GM19035 (cell line): ENCODE measurements around the gene CEP41.

Experiments used
- ATAC-seq: cut with Tn5 transposase; IDR thresholded peaks from one replicate; pipeline ENCODE4 v1.9.1; 2021; ENCODE audit not compliant: unreplicated experiment

The CEP41 gene

GRCh38 chr7:130421684-130422083, 19.1 kb downstream of the CEP41 start:
- ATAC-seq, result no peak

DNA sequence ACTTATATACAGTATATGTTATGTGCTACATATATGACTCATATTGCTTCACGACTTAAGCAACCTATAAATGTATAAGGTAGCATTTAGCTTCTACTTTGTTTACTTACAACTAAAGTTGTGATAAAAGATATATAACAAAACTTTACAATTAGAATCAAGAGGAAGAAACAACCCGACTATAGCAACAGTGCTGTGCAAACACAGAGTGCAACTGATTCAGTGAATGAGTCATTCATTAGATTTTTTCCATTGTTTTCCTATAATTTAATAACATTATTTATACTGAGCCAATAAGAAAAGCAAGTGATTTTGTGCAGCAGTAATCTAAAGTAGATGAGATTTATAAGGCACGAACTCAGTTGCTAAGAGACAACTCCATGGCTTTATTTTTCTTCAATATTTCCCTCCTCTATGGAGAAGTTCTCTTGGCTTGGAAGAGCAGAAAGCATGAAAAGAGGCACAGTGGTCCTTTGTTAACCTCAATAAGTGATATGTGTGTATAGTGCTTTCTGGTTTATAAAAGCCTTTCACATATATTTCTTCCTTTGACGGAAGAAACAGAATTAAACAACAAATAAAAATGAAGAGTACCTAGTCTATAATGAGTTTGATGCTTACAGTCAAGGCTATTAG, 19.8 kb downstream of the CEP41 start:
- no peak for ATAC-seq

GRCh38 chr7:130419658-130420057, 21.2 kb downstream of the CEP41 start:
- no peak for ATAC-seq

- no peak for ATAC-seq
Observed at GRCh38 chr7:130418306-130418705, 22.5 kb downstream of the CEP41 start.

DNA sequence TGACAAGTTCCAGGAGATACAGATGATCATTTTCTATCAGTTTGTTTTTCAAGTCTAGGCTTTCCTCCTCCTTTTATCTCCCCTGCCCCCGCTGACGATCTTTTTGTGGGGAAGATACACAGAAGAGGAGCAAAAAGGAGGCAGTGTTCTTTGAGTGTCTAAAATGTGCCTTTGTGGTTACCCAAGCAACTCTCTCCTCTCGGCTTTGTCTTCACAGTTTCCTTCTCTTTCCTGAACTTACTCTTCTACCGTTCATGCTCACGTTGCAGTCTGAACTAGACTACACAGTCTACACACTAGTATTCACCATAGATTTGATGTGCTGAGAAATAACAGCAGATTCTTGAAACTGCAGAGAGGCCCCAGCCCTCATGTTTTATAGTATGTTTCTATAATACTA, 23.6 kb downstream of the CEP41 start:
- ATAC-seq, result no peak

DNA sequence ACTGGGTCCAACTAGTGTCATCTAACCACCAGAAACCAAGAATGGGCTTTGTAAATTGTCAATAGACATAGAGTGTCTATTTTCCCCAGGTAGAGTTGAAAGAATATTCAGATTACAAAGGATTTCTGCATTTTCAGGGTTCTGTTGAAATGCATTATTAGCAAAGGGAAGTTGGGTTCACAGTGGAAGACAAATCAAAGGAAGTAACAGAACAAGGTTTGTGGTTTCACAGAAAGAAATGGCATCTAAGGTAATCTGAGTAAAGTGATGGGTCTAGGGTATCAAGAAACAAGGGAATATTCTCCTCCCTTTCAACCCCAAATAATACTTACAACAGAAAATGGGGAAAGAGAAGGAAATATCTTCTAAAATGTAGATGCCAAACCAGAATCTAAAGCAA, 25.8 kb downstream of the CEP41 start:
- ATAC-seq, result no peak

GRCh38 chr7:130413201-130413600, 27.6 kb downstream of the CEP41 start:
- no peak for ATAC-seq

- no peak for ATAC-seq
Observed at GRCh38 chr7:130410868-130411541, 29.8 kb downstream of the CEP41 start.

DNA sequence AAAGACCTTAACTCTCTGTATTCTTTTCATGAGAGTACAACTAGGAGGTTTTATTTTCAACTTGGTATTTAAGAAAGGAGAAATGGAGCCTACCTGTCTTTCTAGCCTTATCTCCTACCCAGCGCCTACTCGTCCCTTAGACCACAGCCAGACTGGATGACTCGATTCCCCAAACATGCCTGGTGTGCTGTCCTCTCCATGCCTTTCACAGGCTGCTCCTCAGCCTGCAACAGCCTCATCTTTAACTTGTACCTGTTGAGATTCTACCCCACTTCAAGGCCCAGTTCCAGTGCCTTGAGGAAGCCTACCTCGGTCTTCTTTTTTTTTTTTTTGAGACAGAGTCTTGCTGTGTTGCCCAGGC, 31.1 kb downstream of the CEP41 start:
- ATAC-seq, result no peak

DNA sequence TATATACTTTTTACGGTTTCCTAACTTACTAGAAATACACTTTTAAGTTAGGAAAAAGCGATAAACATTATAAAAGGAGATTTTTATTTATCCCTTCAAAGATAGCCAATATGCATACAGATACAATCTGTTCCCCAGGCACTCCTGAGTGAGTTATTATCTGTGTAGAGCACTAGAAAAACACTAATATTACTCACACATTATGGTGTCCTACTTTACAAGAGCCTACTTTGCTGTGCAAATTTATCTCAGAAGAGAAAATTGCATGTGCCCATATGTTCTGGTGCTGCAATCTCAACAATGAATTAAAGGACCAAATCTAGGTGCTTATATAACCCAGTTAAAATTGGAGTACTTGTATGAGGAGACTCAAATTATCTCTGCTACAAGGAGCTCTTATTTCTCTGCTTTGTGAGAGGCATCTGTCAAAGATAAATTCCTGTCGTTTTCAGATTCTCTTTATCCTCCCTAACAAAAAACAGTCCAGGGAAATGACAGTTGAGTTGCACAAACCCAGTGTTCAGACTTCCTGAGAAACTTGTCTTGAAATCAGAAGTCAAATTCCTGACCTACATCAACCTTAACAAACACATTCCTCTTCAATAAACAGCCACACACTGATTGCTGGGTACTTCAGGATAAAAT, 31.6 kb downstream of the CEP41 start:
- ATAC-seq, result no peak

GRCh38 chr7:130405003-130405402, 35.8 kb downstream of the CEP41 start:
- ATAC-seq, result no peak

DNA sequence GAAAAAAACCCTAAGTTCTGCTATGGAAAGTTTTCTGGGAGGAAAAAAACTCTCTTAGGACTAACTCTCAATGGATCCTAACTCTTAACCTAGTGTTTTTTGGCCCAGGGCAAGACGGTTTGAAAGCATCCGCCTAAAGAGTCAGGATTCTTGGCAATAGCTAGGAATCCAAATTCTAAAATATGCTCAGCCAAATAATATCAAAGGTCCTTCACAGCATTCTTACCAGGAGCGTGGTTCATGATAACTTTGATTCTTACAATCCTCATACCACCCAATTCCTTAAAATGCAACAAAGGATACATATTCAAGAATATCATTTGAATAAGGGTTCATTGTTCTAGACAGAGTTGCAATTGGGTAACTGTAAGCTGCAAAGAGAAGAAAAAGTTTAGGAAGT, 39.2 kb downstream of the CEP41 start:
- no peak for ATAC-seq

GRCh38 chr7:130401101-130401500, 39.7 kb downstream of the CEP41 start:
- ATAC-seq, result no peak

GRCh38 chr7:130400120-130400572, 40.7 kb downstream of the CEP41 start:
- ATAC-seq, result no peak

- ATAC-seq, result no peak
Observed at GRCh38 chr7:130398526-130399090, 42.2 kb downstream of the CEP41 start.

DNA sequence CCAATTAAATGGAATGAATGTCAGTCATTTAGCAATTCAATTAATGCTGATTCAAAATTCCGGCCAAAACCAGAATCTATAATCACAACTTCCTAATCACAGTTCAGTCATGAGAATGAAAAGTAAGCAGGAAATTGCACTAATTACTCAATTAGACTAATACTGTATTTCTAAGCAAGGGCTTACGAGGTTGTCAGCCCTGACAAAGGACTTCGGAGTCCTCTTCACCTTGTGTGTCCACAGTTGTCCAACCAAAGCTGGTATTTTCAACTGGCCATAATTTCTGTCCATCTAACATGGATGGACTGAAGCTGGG, 43.1 kb downstream of the CEP41 start:
- ATAC-seq, result no peak

- no peak for ATAC-seq
Observed at GRCh38 chr7:130397051-130397757, 43.6 kb downstream of the CEP41 start.

DNA sequence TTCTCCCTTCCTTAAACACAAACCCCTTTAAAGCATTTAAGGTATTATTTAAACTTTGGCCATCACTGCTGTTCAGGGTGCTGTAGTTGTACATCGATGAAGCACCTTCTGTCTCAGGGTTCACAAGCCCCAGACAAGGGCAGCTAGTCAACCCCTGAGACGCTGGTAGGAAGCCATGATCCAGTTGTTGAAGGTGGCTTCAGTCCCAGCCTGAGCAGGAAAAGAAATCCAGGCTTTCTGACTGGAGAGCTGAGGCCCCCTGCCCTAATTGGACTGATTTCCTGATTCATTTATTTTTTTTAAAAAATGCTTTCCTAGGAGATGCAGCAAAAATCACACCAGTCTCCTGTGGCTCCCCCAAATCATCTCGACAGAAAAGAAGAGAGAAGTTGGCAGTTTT, 44.7 kb downstream of the CEP41 start:
- ATAC-seq, result no peak

DNA sequence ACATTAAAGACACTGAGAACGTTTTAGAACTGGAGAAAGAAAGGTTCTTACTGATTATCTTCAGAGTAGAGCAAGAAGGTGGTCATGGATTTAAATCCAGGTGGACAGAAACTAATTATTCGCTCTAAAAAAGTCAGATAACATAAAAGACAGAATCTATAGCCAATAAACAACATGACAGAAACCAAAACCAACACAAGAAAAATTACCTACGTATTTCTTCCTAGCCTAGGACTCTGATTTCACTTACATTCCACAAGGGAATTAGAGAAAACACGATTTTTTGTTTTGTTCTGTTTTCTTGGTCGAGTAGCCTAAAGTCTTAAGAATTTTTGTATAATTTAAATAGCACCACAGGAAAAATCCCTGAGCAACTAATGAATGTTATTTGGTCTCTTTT, 45.4 kb downstream of the CEP41 start:
- no peak for ATAC-seq

DNA sequence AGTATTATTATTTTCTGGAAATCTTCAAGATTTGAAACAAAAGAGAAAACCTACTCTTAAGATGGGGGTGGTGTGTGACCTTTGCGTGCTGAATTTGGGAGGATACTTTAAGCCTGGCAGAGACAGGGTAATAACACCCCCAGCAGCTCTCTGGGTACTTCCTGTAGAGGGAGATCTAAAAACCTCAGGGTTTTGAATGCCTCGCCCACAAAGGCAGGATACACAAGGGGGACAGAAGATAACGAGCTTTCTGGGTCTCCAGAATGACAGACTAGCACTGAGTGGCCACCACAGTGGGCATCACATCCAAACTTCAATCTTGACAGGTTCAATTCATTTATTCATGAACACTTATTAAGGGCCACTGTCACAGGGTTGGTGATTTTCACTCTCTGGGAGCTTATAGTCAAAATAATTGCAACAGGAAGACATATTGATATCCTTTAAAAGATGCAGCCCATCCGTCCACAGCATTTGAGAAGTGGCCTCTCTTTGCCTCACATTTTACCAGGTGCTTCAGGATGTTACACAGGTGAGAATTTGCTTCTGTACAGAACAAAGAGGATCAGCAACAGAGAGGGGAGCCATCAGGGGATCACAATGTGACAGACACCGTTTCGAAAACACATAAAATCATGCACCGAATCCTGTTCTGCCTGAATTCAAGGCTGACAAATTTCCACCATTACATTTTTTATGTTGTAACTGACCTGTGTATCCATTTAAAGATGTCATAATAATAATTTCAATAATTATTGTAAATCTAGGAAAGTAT, 46.2 kb downstream of the CEP41 start:
- no peak for ATAC-seq

DNA sequence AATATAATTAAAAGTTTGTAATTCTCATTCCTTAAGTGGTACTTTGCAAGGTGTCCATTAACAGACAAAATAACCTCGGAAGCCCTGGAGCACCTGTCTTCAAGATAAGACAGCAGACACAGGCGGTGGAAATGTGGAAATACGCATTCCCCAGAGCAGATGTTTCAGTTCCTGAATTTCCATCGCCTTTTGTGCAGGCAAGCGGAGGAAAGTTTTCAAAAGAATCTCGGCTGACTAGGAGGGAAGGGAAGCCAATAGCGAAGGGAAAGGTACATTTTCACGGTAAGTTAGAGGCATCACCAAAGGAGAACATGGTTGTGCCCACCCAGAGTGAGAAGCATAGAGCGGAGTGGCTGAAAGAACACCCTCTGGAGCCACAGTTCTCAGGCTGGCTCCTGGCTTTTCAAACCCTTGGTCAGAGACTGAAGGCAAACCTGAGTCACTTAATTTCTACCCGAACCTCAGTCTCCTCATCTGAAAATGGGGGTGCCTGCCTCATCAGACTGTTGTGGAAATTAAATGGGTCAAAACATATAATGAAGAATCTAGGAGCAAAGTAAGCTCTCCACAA, 46.9 kb downstream of the CEP41 start:
- no peak for ATAC-seq
